GM12878 (cell line): ENCODE measurements around the gene NKG7. TPM values are rescaled to one million over a fixed set of nuclear protein-coding genes. Genes with fewer than 3 reads are reported as not detected.
"Not testable (repeated sequence)": the region's sequence is repeated elsewhere in the genome, so short reads cannot be mapped to it uniquely, and the experiment has no call there.

Experiments used
- ATAC-seq: fragments of 200-7000 bp; cut with Tn5 transposase; 3 replicates; pipeline ENCODE4 v1.9.1; 2020; ENCODE audit warnings: mild to moderate bottlenecking, moderate library complexity
- BruUV-seq: library from RNA; stranded (reverse); fragments of 400-500 nt; replicated peaks from 2 replicates; lab custom pipeline; 2021; lab: Mats Ljungman, UMichigan
- CTCF ChIA-PET: fragments of 300-600 bp; sonication (Branson Sonifier 250); formaldehyde crosslinking; extraction: SDS; loops from one replicate; lab custom pipeline; 2021; ENCODE audit warnings: inconsistent platforms; lab: Yijun Ruan, JAX
- POLR2A ChIA-PET: fragments of 350-600 bp; formaldehyde crosslinking; extraction: SDS; loops from one replicate; lab custom pipeline; 2021; ENCODE audit warnings: inconsistent platforms; lab: Charles Lee
- RAD21 ChIA-PET: fragments of 300-600 bp; sonication (Branson Sonifier 250); formaldehyde crosslinking; loops from one replicate; lab custom pipeline; 2023; ENCODE audit warnings: antibody characterized with exemption; ENCODE audit not compliant: unreplicated experiment; lab: Charles Lee
- SMC1A ChIA-PET: fragments of 300-600 bp; sonication (Branson Sonifier 250); formaldehyde crosslinking; loops from one replicate; lab custom pipeline; 2023; ENCODE audit not compliant: unreplicated experiment, uncharacterized antibody; lab: Charles Lee
- DNase-seq: peaks from one replicate; pipeline ENCODE4 v3.0.0-alpha.2; 2011; ENCODE audit warnings: low read depth, low spot score
- FAIRE-seq: peaks from 3 replicates; lab custom pipeline; 2011; peaks lifted over from hg19 to GRCh38; lab: Jason Lieb, UNC
- H2AFZ ChIP-seq: 2 replicates; pipeline ENCODE4 v1.6.0; 2011; ENCODE audit warnings: low read depth, low read length, control low read depth; ENCODE audit not compliant: control insufficient read depth
- H3K27ac ChIP-seq: 2 replicates; pipeline ENCODE4 v1.5.1; 2011; ENCODE audit warnings: control low read depth; ENCODE audit not compliant: control insufficient read depth, insufficient read depth
- H3K27me3 ChIP-seq, 2 experiments: replicated peaks in 1 of 2; 2 replicates each; pipeline versions ENCODE4 v1.6.0 to v1.6.1; 2011; ENCODE audit warnings: low read length in 1 of 2; ENCODE audit not compliant: control insufficient read depth in 2 of 2, insufficient read depth in 2 of 2
- H3K36me3 ChIP-seq, 2 experiments: 2 replicates each; pipeline ENCODE4 v1.5.1; 2011; ENCODE audit warnings: low read length in 1 of 2; ENCODE audit not compliant: control insufficient read depth in 2 of 2, insufficient read depth in 2 of 2
- H3K4me1 ChIP-seq: 2 replicates; pipeline ENCODE4 v1.6.1; 2011; ENCODE audit warnings: mild to moderate bottlenecking, low read length, moderate library complexity, mixed read lengths; ENCODE audit not compliant: control insufficient read depth, insufficient read depth
- H3K4me2 ChIP-seq: 2 replicates; pipeline ENCODE4 v1.6.0; 2011; ENCODE audit warnings: control low read depth; ENCODE audit not compliant: control insufficient read depth, insufficient read depth
- H3K4me3 ChIP-seq: fragments of 200-600 bp; sonication (generic); 2 replicates; pipeline ENCODE4 v1.5.1; 2016
- H3K79me2 ChIP-seq: 2 replicates; pipeline ENCODE4 v1.6.0; 2011; ENCODE audit warnings: low read length; ENCODE audit not compliant: control insufficient read depth, insufficient read depth
- H3K9ac ChIP-seq: 2 replicates; pipeline ENCODE4 v1.8.0; 2011; ENCODE audit warnings: low read length, control low read depth, mixed read lengths; ENCODE audit not compliant: control insufficient read depth, insufficient read depth
- H3K9me3 ChIP-seq: replicated peaks from 3 replicates; pipeline ENCODE4 v1.5.1; 2011; ENCODE audit warnings: mild to moderate bottlenecking, low read length; ENCODE audit not compliant: control insufficient read depth, insufficient read depth
- H4K20me1 ChIP-seq: 2 replicates; pipeline ENCODE4 v1.6.0; 2011; ENCODE audit not compliant: control insufficient read depth, insufficient read depth
- BMI1 ChIP-seq: fragments of 450-650 bp; IDR thresholded peaks from 2 replicates; pipeline ENCODE4 v1.6.1; 2016; ENCODE audit warnings: mild to moderate bottlenecking, moderate library complexity, borderline replicate concordance
- BRCA1 ChIP-seq: IDR thresholded peaks from 2 replicates; pipeline ENCODE4 v1.6.1; 2011; ENCODE audit warnings: low read depth, low read length, improper control_type of control experiment
- CREM ChIP-seq: IDR thresholded peaks from 2 replicates; pipeline ENCODE4 v1.6.1; 2014; ENCODE audit warnings: antibody characterized with exemption, low read depth
- DPF2 ChIP-seq: fragments of 450-650 bp; IDR thresholded peaks from 2 replicates; pipeline ENCODE4 v1.6.1; 2017; ENCODE audit warnings: mild to moderate bottlenecking
- FOXM1 ChIP-seq: IDR thresholded peaks from 2 replicates; pipeline ENCODE4 v1.6.1; 2012; ENCODE audit warnings: low read depth, mild to moderate bottlenecking, inconsistent platforms, low read length, moderate library complexity
- IKZF2 ChIP-seq, 2 experiments: fragments of 450-650 bp; IDR thresholded peaks; 2 replicates each; pipeline ENCODE4 v1.6.1; 2017; ENCODE audit warnings: mild to moderate bottlenecking in 2 of 2, moderate library complexity in 2 of 2
- JUNB ChIP-seq: IDR thresholded peaks from 2 replicates; pipeline ENCODE4 v1.6.1; 2016; ENCODE audit warnings: antibody characterized with exemption, mild to moderate bottlenecking
- LARP7 ChIP-seq: fragments of 450-650 bp; IDR thresholded peaks from 2 replicates; pipeline ENCODE4 v1.6.1; 2017; ENCODE audit warnings: mild to moderate bottlenecking
- PML ChIP-seq: IDR thresholded peaks from 2 replicates; pipeline ENCODE4 v1.6.1; 2012; ENCODE audit warnings: low read length, inconsistent platforms
- SUPT20H ChIP-seq: IDR thresholded peaks from 2 replicates; pipeline ENCODE4 v1.6.1; 2011; ENCODE audit warnings: low read depth, mild to moderate bottlenecking, low read length, moderate library complexity, borderline replicate concordance; ENCODE audit not compliant: control insufficient read depth
- TCF7 ChIP-seq: IDR thresholded peaks from 2 replicates; pipeline ENCODE4 v1.6.1; 2014; ENCODE audit warnings: antibody characterized with exemption, borderline replicate concordance
- USF2 ChIP-seq: IDR thresholded peaks from 2 replicates; pipeline ENCODE4 v1.6.1; 2011; ENCODE audit warnings: low read depth, low read length, improper control_type of control experiment, borderline replicate concordance
- ZNF207 ChIP-seq: fragments of 450-650 bp; IDR thresholded peaks from 2 replicates; pipeline ENCODE4 v1.6.1; 2014; ENCODE audit warnings: antibody characterized with exemption, mild to moderate bottlenecking, borderline replicate concordance
- WGBS: methylation state at CpG from one replicate; pipeline ENCODE4 v1.1.6; 2016; ENCODE audit warnings: low lambda C conversion rate; ENCODE audit not compliant: insufficient replicate concordance, insufficient coverage; ENCODE audit errors: missing lambda C conversion rate; 5-methylcytosine and 5-hydroxymethylcytosine counted together
- in situ Hi-C: fragments of 300-500 bp; cut with MboI; formaldehyde crosslinking; loops from 9 replicates; pipeline ENCODE4 v1.14.3; 2018; ENCODE audit warnings: mixed read lengths
- intact Hi-C: fragments of 100-400 bp; cut with micrococcal nuclease; formaldehyde crosslinking; loops from one replicate; pipeline ENCODE4 v1.14.2; 2022; ENCODE audit not compliant: unreplicated experiment
- polyA plus RNA-seq, 11 experiments: library from polyadenylated mRNA; depleted of rRNA in 4 of 11; unstranded in 6 of 11; stranded (reverse) in 5 of 11; fragments of >200 nt; fragmentation: Nextera tagmentation in 4 of 11; fragmentation: Illumina TruSeq in 1 of 11; extraction: Ambion mirVana in 4 of 11; extraction: Trizol in 1 of 11; gene quantifications; 1 replicate in 1 of 11; 2 replicates in 10 of 11; pipeline versions ENCODE4 v1.2.1 to v1.2.3, GENCODE V29; 2011 to 2016; ENCODE audit warnings: inconsistent platforms in 2 of 11, missing spikeins in 2 of 11, low read depth in 1 of 11
- total RNA-seq, 4 experiments: library from RNA; depleted of rRNA in 3 of 4; stranded (reverse); fragments of >200 nt in 3 of 4; fragmentation: Illumina TruSeq in 1 of 4; extraction: Trizol in 1 of 4; gene quantifications; 2 replicates each; pipeline versions ENCODE4 v1.2.1 to v1.2.3, GENCODE V29; 2013 to 2021

NKG7 gene
- total and polyA plus RNA-seq, 10 of the 15 experiments (the other 5 are each of a cell fraction or from before 2014, with no cell fraction given) = 10.0 to 48.7 (median 22.3) TPM

GRCh38 chr19:51417107-51417809 lies 44.8 kb upstream of the NKG7 start, which contains the start of gene SIGLEC10 (continued):
- no peak for TF ChIP-seq BRCA1
- TF ChIP-seq IKZF2 (IDR thresholded peaks at IDR 0.05) = peak; percentile 59 to 61; a peak in 3 of 4 replicates
- no peak for TF ChIP-seq BMI1
- peak; percentile 33 for TF ChIP-seq JUNB
- TF ChIP-seq LARP7 = peak; percentile 65; the same call in 1 of the 2 replicates
- no peak for TF ChIP-seq ZNF207
- TF ChIP-seq USF2 = no peak
- peak; percentile 51; the same call in 1 of the 2 replicates for TF ChIP-seq CREM
- TF ChIP-seq TCF7 = no peak
- TF ChIP-seq SUPT20H = no peak
- TF ChIP-seq FOXM1 = peak; percentile 44; the same call in 1 of the 2 replicates
- TF ChIP-seq DPF2 = peak; percentile 70
- TF ChIP-seq PML = no peak
- TF ChIP-seq, all 136 proteins: peak for 28

GRCh38 chr19:51416422-51416821 lies 44.0 kb upstream of the NKG7 start:
- H3K4me3 ChIP-seq = peak overlapping the region; percentile 49; the same call in 1 of the 2 replicates
- RAD21 ChIA-PET = interaction anchor here (2.0 to 5.8 kb wide), 6 partner anchors 9 to 241 kb away, joined by 10 to 51 read pairs (median 16); no protein-coding TSS in a partner anchor
- H4K20me1 ChIP-seq, in situ Hi-C loops, BruUV-seq, H3K36me3 ChIP-seq, H3K9me3 ChIP-seq, H3K79me2 ChIP-seq, H2AFZ ChIP-seq, DNase-seq, FAIRE-seq, ATAC-seq, H3K27me3 ChIP-seq: not testable (repeated sequence)
- intact Hi-C loops = loop anchor here (2.0 kb wide), 2 partner anchors 22 to 24 kb away; no protein-coding TSS in a partner anchor
- H3K9ac ChIP-seq = peak overlapping the region; percentile 48; the same call in 1 of the 2 replicates
- 41% methylated on average over 14 of the region's 15 CpGs for WGBS
- H3K4me1 ChIP-seq = peaks cover 16% of the 10 kb centered on the region
- SMC1A ChIA-PET = interaction anchor here (0.7 to 2.8 kb wide), 7 partner anchors 20 to 78 kb away, joined by 3 to 43 read pairs (median 5); partner anchors contain the start of gene VSIG10L
- H3K4me2 ChIP-seq = peak overlapping the region; percentile 88
- H3K27ac ChIP-seq = peak overlapping the region; percentile 50
- CTCF ChIA-PET = interaction anchor here (1.1 to 9.7 kb wide), 7 partner anchors 8 to 191 kb away, joined by 3 to 142 read pairs (median 27); no protein-coding TSS in a partner anchor
- POLR2A ChIA-PET = interaction anchor here (2.9 kb wide), 1 partner anchor 22 kb away, joined by 37 read pairs; no protein-coding TSS in a partner anchor
